ENCODE measurements around the gene SRP54.

The SRP54 gene

DNA sequence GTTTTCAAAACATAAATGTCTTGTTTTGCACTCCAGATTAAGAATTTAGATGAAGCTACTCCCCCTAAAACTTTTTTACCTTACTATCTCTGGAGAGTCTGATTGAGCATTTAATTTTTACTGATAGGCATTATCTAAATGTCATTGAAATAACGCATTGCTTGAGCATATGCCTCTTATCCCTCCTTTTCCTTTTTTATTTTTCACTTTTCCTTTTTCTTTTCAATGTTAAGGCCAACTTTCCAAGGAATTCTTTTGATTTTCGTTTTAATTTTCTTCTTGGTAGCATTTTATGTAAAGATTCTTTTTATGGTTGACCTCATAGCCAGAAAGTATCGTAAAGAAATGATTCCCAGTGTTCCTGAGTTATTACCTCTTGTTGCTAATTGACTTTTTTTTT is 2.9 kb downstream of the SRP54 start:
- H3K23ac ChIP-seq (ENCODE audit: low read length): no peak overlapping the region
- no peak overlapping the region for H3K18ac ChIP-seq (ENCODE audit: low read length)
- H3K4me1 ChIP-seq (ENCODE audit: control insufficient read depth, low read depth, low read length): peaks cover 4% of the 10 kb centered on the region

DNA sequence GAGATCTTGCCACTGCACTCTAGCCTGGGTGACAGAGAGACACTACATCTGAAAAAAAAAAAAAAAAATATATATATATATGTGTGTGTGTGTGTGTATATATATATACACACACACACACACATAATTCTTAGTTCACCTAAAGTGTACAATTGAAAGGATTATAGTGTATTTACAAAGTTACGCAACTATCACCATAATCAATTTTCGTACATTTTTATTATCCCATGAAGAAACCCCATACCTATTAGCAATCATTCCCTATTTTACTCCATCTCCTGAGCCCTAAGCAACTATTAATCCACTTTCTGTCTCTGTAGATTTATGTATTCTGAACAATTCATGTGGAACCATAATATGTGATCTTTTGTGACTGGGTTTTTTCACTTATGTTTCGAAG is 4.4 kb downstream of the SRP54 start:
- DNase-seq: no peak
- H3K4me3 ChIP-seq (ENCODE audit: low read length): no peak overlapping the region
- H3K23ac ChIP-seq (ENCODE audit: low read length): no peak overlapping the region
- H3K4me1 ChIP-seq (ENCODE audit: control insufficient read depth, low read depth, low read length): peaks cover 4% of the 10 kb centered on the region
- no peak overlapping the region for H3K9ac ChIP-seq (ENCODE audit: low read length)
- no peaks in the 10 kb centered on the region for H3K27me3 ChIP-seq (ENCODE audit: insufficient read depth, low read length, poor library complexity)
- H2BK5ac ChIP-seq (ENCODE audit: low read length): no peak overlapping the region
- H2BK15ac ChIP-seq (replicated peaks; ENCODE audit: low read depth): no peak overlapping the region
- no peak overlapping the region for H3K56ac ChIP-seq (ENCODE audit: low read length)
- no peak overlapping the region for H3K27ac ChIP-seq (ENCODE audit: low read depth, low read length)
- no peak overlapping the region for H4K8ac ChIP-seq (ENCODE audit: low read depth, low read length)
- WGBS (ENCODE audit: extremely low coverage, insufficient coverage, low lambda C conversion rate): 100% methylated on average over 2 of the region's 3 CpGs
- H2BK120ac ChIP-seq (ENCODE audit: low read depth, low read length): no peak overlapping the region
- H3K79me2 ChIP-seq (ENCODE audit: control insufficient read depth, insufficient read depth, low read length): peaks cover 37% of the 10 kb centered on the region
- no peaks in the 10 kb centered on the region for H3K36me3 ChIP-seq (ENCODE audit: control insufficient read depth, insufficient read depth, low read length)
- H3K18ac ChIP-seq (ENCODE audit: low read length): no peak overlapping the region
- no peak overlapping the region for H3K4ac ChIP-seq (ENCODE audit: low read depth, low read length)
- no peak overlapping the region for H3K4me2 ChIP-seq (ENCODE audit: low read length)
- H4K5ac ChIP-seq (ENCODE audit: low read length): no peak overlapping the region
- H3K79me1 ChIP-seq (ENCODE audit: low read length): peaks cover 16% of the 10 kb centered on the region
- no peak overlapping the region for H2AK5ac ChIP-seq (ENCODE audit: low read length)

More for the DNA sequence above, 2.9 kb downstream of the SRP54 start:
- Histone ChIP-seq H3K79me2 (ENCODE audit: control insufficient read depth, insufficient read depth, low read length) (peaks cover 34% of the 10 kb centered on the region), H3K56ac (ENCODE audit: low read length) (no peak overlapping the region), H3K4me2 (ENCODE audit: low read length) (no peak overlapping the region), H3K27me3 (ENCODE audit: insufficient read depth, low read length, poor library complexity) (no peaks in the 10 kb centered on the region), H2BK5ac (ENCODE audit: low read length) (no peak overlapping the region), H3K4me3 (ENCODE audit: low read length) (no peak overlapping the region), H2BK120ac (ENCODE audit: low read depth, low read length) (no peak overlapping the region), H3K27ac (ENCODE audit: low read depth, low read length) (no peak overlapping the region), H3K36me3 (ENCODE audit: control insufficient read depth, insufficient read depth, low read length) (no peaks in the 10 kb centered on the region), H3K4ac (ENCODE audit: low read depth, low read length) (no peak overlapping the region), H4K8ac (ENCODE audit: low read depth, low read length) (no peak overlapping the region), H4K5ac (ENCODE audit: low read length) (no peak overlapping the region), H3K9ac (ENCODE audit: low read length) (no peak overlapping the region), H2BK15ac (replicated peaks; ENCODE audit: low read depth) (no peak overlapping the region), H3K79me1 (ENCODE audit: low read length) (peaks cover 13% of the 10 kb centered on the region), H2AK5ac (ENCODE audit: low read length) (no peak overlapping the region)
- no CpG with 5 or more reads among the region's 3 CpGs for WGBS (ENCODE audit: extremely low coverage, insufficient coverage, low lambda C conversion rate)
- no peak for DNase-seq

DNA sequence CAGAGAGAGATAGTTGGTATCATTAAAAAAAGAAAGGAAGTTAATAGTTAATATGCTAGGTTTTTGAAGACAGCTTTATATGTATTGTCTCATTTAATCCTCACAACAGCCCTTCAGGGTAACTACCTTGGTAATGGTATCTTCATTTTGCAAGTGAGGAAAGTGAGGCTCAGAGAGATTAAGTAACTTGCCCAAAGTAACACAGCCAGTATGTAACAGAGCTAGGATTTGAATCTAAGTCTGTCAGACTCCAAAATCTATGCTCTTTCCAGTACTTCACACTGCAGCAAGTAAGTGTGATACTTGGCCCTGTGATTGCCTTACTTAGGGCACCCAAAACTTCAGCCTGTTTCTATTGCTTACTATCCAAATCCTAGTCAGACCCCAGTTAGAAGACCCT is 7.0 kb downstream of the SRP54 start:
- Histone ChIP-seq H3K4ac (ENCODE audit: low read depth, low read length) (no peak overlapping the region), H2BK5ac (ENCODE audit: low read length) (no peak overlapping the region), H3K23ac (ENCODE audit: low read length) (no peak overlapping the region), H3K4me2 (ENCODE audit: low read length) (no peak overlapping the region), H2AK5ac (ENCODE audit: low read length) (no peak overlapping the region), H3K79me1 (ENCODE audit: low read length) (peaks cover 10% of the 10 kb centered on the region), H3K18ac (ENCODE audit: low read length) (no peak overlapping the region), H4K8ac (ENCODE audit: low read depth, low read length) (no peak overlapping the region), H3K79me2 (ENCODE audit: control insufficient read depth, insufficient read depth, low read length) (peaks cover 27% of the 10 kb centered on the region), H3K4me3 (ENCODE audit: low read length) (no peak overlapping the region), H2BK15ac (replicated peaks; ENCODE audit: low read depth) (no peak overlapping the region), H4K5ac (ENCODE audit: low read length) (no peak overlapping the region), H3K9ac (ENCODE audit: low read length) (no peak overlapping the region), H3K36me3 (ENCODE audit: control insufficient read depth, insufficient read depth, low read length) (no peaks in the 10 kb centered on the region), H3K56ac (ENCODE audit: low read length) (no peak overlapping the region), H2BK120ac (ENCODE audit: low read depth, low read length) (no peak overlapping the region), H3K27ac (ENCODE audit: low read depth, low read length) (no peak overlapping the region), H3K4me1 (ENCODE audit: control insufficient read depth, low read depth, low read length) (no peaks in the 10 kb centered on the region), H3K27me3 (ENCODE audit: insufficient read depth, low read length, poor library complexity) (no peaks in the 10 kb centered on the region)
- no peak for DNase-seq

DNA sequence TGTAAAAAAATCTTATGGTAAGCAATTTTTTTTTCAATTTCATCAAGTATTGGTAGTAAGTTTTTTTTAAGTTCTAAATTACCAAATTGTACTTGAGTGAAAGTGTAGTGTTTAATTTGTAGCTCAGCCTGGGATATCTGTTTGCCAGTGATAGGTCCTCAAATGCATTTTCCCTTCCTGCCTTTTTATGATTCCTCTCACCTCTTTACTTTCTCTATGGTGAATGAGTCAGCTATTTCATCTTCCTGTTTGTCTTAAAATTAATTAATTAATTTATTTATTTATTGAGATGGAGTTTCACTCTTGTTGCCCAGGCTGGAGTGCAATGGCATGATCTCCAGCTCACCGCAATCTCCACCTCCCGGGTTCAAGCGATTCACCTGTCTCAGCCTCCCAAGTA is 10.6 kb downstream of the SRP54 start:
- Histone ChIP-seq H3K27ac (ENCODE audit: low read depth, low read length) (no peak overlapping the region), H3K79me2 (ENCODE audit: control insufficient read depth, insufficient read depth, low read length) (peaks cover 16% of the 10 kb centered on the region), H3K27me3 (ENCODE audit: insufficient read depth, low read length, poor library complexity) (no peaks in the 10 kb centered on the region), H3K23ac (ENCODE audit: low read length) (no peak overlapping the region), H3K36me3 (ENCODE audit: control insufficient read depth, insufficient read depth, low read length) (no peaks in the 10 kb centered on the region), H2AK5ac (ENCODE audit: low read length) (no peak overlapping the region), H3K9ac (ENCODE audit: low read length) (no peak overlapping the region), H3K4me2 (ENCODE audit: low read length) (no peak overlapping the region), H4K8ac (ENCODE audit: low read depth, low read length) (no peak overlapping the region), H3K79me1 (ENCODE audit: low read length) (peaks cover 9% of the 10 kb centered on the region), H2BK120ac (ENCODE audit: low read depth, low read length) (no peak overlapping the region), H3K4me3 (ENCODE audit: low read length) (no peak overlapping the region), H2BK5ac (ENCODE audit: low read length) (no peak overlapping the region), H3K4ac (ENCODE audit: low read depth, low read length) (no peak overlapping the region), H3K56ac (ENCODE audit: low read length) (no peak overlapping the region), H3K18ac (ENCODE audit: low read length) (no peak overlapping the region), H2BK15ac (replicated peaks; ENCODE audit: low read depth) (no peak overlapping the region), H3K4me1 (ENCODE audit: control insufficient read depth, low read depth, low read length) (no peaks in the 10 kb centered on the region), H4K5ac (ENCODE audit: low read length) (no peak overlapping the region)
- DNase-seq: no peak
- WGBS (ENCODE audit: extremely low coverage, insufficient coverage, low lambda C conversion rate): no CpG with 5 or more reads among the region's 3 CpGs

DNA sequence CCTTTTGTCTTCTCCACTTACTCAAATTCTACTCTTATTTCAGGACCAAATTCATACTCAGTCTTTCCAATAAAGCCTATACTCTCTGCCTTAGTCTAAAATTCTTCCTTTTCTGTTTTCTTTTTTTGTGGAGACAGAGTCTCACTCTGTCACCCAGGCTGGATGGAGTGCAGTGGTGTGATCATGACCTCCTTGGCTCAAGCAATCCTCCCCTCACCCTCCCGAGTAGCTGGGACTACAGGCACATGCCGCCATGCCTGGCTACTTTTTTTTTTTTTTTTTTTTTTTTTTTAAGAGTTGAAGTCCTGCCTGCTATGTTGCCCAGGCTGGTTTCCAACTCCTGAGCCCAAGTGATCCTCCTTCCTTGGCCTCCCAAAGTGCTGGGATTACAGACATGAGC is 11.9 kb downstream of the SRP54 start:
- Histone ChIP-seq H2BK5ac (ENCODE audit: low read length) (no peak overlapping the region), H3K79me1 (ENCODE audit: low read length) (peaks cover 9% of the 10 kb centered on the region), H4K8ac (ENCODE audit: low read depth, low read length) (no peak overlapping the region), H3K4me2 (ENCODE audit: low read length) (no peak overlapping the region), H3K79me2 (ENCODE audit: control insufficient read depth, insufficient read depth, low read length) (peaks cover 12% of the 10 kb centered on the region), H3K4ac (ENCODE audit: low read depth, low read length) (no peak overlapping the region), H3K4me1 (ENCODE audit: control insufficient read depth, low read depth, low read length) (no peaks in the 10 kb centered on the region), H2BK15ac (replicated peaks; ENCODE audit: low read depth) (no peak overlapping the region), H3K4me3 (ENCODE audit: low read length) (no peak overlapping the region), H3K56ac (ENCODE audit: low read length) (no peak overlapping the region), H3K36me3 (ENCODE audit: control insufficient read depth, insufficient read depth, low read length) (no peaks in the 10 kb centered on the region), H2BK120ac (ENCODE audit: low read depth, low read length) (no peak overlapping the region), H3K27me3 (ENCODE audit: insufficient read depth, low read length, poor library complexity) (no peaks in the 10 kb centered on the region), H3K9ac (ENCODE audit: low read length) (no peak overlapping the region), H3K18ac (ENCODE audit: low read length) (no peak overlapping the region), H3K27ac (ENCODE audit: low read depth, low read length) (no peak overlapping the region), H2AK5ac (ENCODE audit: low read length) (no peak overlapping the region), H3K23ac (ENCODE audit: low read length) (no peak overlapping the region), H4K5ac (ENCODE audit: low read length) (no peak overlapping the region)
- DNase-seq: no peak
- WGBS (ENCODE audit: extremely low coverage, insufficient coverage, low lambda C conversion rate): no CpG with 5 or more reads among the region's 2 CpGs

DNA sequence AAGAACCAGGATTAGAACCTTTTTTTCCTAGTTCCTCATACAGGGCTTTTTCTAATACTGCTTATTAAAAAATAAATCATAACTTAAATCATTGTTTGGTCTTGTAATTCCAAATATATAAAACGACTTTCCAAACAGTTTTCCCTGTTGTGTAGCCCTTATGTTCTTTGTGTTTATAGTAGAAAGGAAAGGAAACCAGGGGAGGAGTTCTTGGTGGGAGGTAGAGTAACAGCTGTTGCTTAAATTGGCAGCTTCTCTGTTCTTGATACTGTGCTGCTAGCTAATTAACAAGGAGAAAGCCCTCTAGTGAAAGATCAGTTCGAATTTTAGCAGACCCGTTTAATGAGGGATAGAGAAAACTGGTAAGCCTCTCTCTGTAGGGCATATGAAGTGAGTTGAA is 15.0 kb downstream of the SRP54 start:
- Histone ChIP-seq H3K79me1 (ENCODE audit: low read length) (peaks cover 2% of the 10 kb centered on the region), H4K8ac (ENCODE audit: low read depth, low read length) (no peak overlapping the region), H3K4me2 (ENCODE audit: low read length) (no peak overlapping the region), H3K4me1 (ENCODE audit: control insufficient read depth, low read depth, low read length) (no peaks in the 10 kb centered on the region), H2AK5ac (ENCODE audit: low read length) (no peak overlapping the region), H2BK15ac (replicated peaks; ENCODE audit: low read depth) (no peak overlapping the region), H3K18ac (ENCODE audit: low read length) (no peak overlapping the region), H3K9ac (ENCODE audit: low read length) (no peak overlapping the region), H3K27me3 (ENCODE audit: insufficient read depth, low read length, poor library complexity) (no peaks in the 10 kb centered on the region), H4K5ac (ENCODE audit: low read length) (no peak overlapping the region), H3K23ac (ENCODE audit: low read length) (no peak overlapping the region), H3K4me3 (ENCODE audit: low read length) (no peak overlapping the region), H2BK120ac (ENCODE audit: low read depth, low read length) (no peak overlapping the region), H3K56ac (ENCODE audit: low read length) (no peak overlapping the region), H3K27ac (ENCODE audit: low read depth, low read length) (no peak overlapping the region), H3K36me3 (ENCODE audit: control insufficient read depth, insufficient read depth, low read length) (no peaks in the 10 kb centered on the region), H3K4ac (ENCODE audit: low read depth, low read length) (no peak overlapping the region), H3K79me2 (ENCODE audit: control insufficient read depth, insufficient read depth, low read length) (peaks cover 2% of the 10 kb centered on the region), H2BK5ac (ENCODE audit: low read length) (no peak overlapping the region)
- 100% methylated on average over 1 of the region's 3 CpGs for WGBS (ENCODE audit: extremely low coverage, insufficient coverage, low lambda C conversion rate)
- DNase-seq: peak; percentile 32

Data from mesendoderm (in vitro differentiated cells).